GM12878 (cell line): ENCODE results near the gene TMEM150A. TPM values are rescaled to one million over a fixed set of nuclear protein-coding genes. Genes with fewer than 3 reads are reported as not detected.

ENCODE experiments used
- BMI1 ChIP-seq: fragments of 450-650 bp; IDR thresholded peaks from 2 replicates; pipeline ENCODE4 v1.6.1; 2016; ENCODE audit warnings: mild to moderate bottlenecking, moderate library complexity, borderline replicate concordance
- EGR1 ChIP-seq, 2 experiments: IDR thresholded peaks; 1 replicate in 1 of 2; 2 replicates in 1 of 2; pipeline ENCODE4 v1.6.1; 2011 to 2012; ENCODE audit warnings: low read depth in 2 of 2, low read length in 2 of 2, borderline replicate concordance in 1 of 2, mild to moderate bottlenecking in 1 of 2, moderate library complexity in 1 of 2
- ESRRA ChIP-seq: IDR thresholded peaks from 2 replicates; pipeline ENCODE4 v1.6.1; 2012; ENCODE audit warnings: mild to moderate bottlenecking, low read length, improper control_type of control experiment
- HDAC2 ChIP-seq: fragments of 200-600 bp; sonication (generic); IDR thresholded peaks from 2 replicates; pipeline ENCODE4 v1.6.1; 2017
- HDAC6 ChIP-seq: fragments of 200-600 bp; sonication (generic); IDR thresholded peaks from one replicate; pipeline ENCODE4 v1.8.0; 2017; ENCODE audit warnings: antibody characterized with exemption; ENCODE audit not compliant: unreplicated experiment
- IKZF1 ChIP-seq: fragments of 450-650 bp; conservative IDR thresholded peaks from 2 replicates; pipeline ENCODE4 v1.6.1; 2017; ENCODE audit warnings: antibody characterized with exemption, mild to moderate bottlenecking
- LARP7 ChIP-seq: fragments of 450-650 bp; IDR thresholded peaks from 2 replicates; pipeline ENCODE4 v1.6.1; 2017; ENCODE audit warnings: mild to moderate bottlenecking
- NFXL1 ChIP-seq: fragments of 450-650 bp; IDR thresholded peaks from 2 replicates; pipeline ENCODE4 v1.6.1; 2017; ENCODE audit warnings: antibody characterized with exemption, mild to moderate bottlenecking, borderline replicate concordance
- POLR2AphosphoS5 ChIP-seq: IDR thresholded peaks from 2 replicates; pipeline ENCODE4 v1.6.1; 2011; ENCODE audit warnings: mild to moderate bottlenecking, low read length, inconsistent platforms
- RFX5 ChIP-seq: IDR thresholded peaks from 2 replicates; pipeline ENCODE4 v1.6.1; 2011; ENCODE audit warnings: low read depth, low read length, improper control_type of control experiment
- SMARCA5 ChIP-seq: fragments of 450-650 bp; IDR thresholded peaks from 2 replicates; pipeline ENCODE4 v1.6.1; 2017; ENCODE audit warnings: mild to moderate bottlenecking
- SP1 ChIP-seq: IDR thresholded peaks from one replicate; pipeline ENCODE4 v1.6.1; 2011; ENCODE audit warnings: low read depth, low read length
- SPI1 ChIP-seq: IDR thresholded peaks from 2 replicates; pipeline ENCODE4 v1.6.1; 2011; ENCODE audit warnings: low read depth, mild to moderate bottlenecking, low read length, moderate library complexity, borderline replicate concordance; ENCODE audit not compliant: insufficient read depth
- SREBF1 ChIP-seq: IDR thresholded peaks from 2 replicates; pipeline ENCODE4 v1.6.1; 2012; ENCODE audit warnings: mild to moderate bottlenecking, low read length
- TAF1 ChIP-seq: IDR thresholded peaks from 2 replicates; pipeline ENCODE4 v1.6.1; 2011; ENCODE audit warnings: mild to moderate bottlenecking, low read depth, low read length, borderline replicate concordance
- TARDBP ChIP-seq: IDR thresholded peaks from 2 replicates; pipeline ENCODE4 v1.6.1; 2016; ENCODE audit warnings: borderline replicate concordance
- TCF12 ChIP-seq: IDR thresholded peaks from 2 replicates; pipeline ENCODE4 v1.6.1; 2011; ENCODE audit warnings: low read depth, mild to moderate bottlenecking, low read length
- TCF7 ChIP-seq: IDR thresholded peaks from 2 replicates; pipeline ENCODE4 v1.6.1; 2014; ENCODE audit warnings: antibody characterized with exemption, borderline replicate concordance
- YBX1 ChIP-seq: fragments of 450-650 bp; IDR thresholded peaks from 2 replicates; pipeline ENCODE4 v1.6.1; 2016; ENCODE audit warnings: antibody characterized with exemption
- YY1 ChIP-seq: IDR thresholded peaks from 2 replicates; pipeline ENCODE4 v1.6.1; 2011; ENCODE audit warnings: low read depth, mild to moderate bottlenecking, low read length
- polyA plus RNA-seq, 11 experiments: library from polyadenylated mRNA; depleted of rRNA in 4 of 11; unstranded in 6 of 11; stranded (reverse) in 5 of 11; fragments of >200 nt; fragmentation: Nextera tagmentation in 4 of 11; fragmentation: Illumina TruSeq in 1 of 11; extraction: Ambion mirVana in 4 of 11; extraction: Trizol in 1 of 11; gene quantifications; 1 replicate in 1 of 11; 2 replicates in 10 of 11; pipeline versions ENCODE4 v1.2.1 to v1.2.3, GENCODE V29; 2011 to 2016; ENCODE audit warnings: inconsistent platforms in 2 of 11, missing spikeins in 2 of 11, low read depth in 1 of 11
- total RNA-seq, 4 experiments: library from RNA; depleted of rRNA in 3 of 4; stranded (reverse); fragments of >200 nt in 3 of 4; fragmentation: Illumina TruSeq in 1 of 4; extraction: Trizol in 1 of 4; gene quantifications; 2 replicates each; pipeline versions ENCODE4 v1.2.1 to v1.2.3, GENCODE V29; 2013 to 2021
- TF ChIP-seq, protein P1 (sequence below): IDR thresholded peaks from 2 replicates; pipeline ENCODE4 v1.6.1; 2011; ENCODE audit warnings: low read depth, low read length, improper control_type of control experiment, borderline replicate concordance
- TF ChIP-seq, protein P2 (sequence below): fragments of 450-650 bp; formaldehyde crosslinking; IDR thresholded peaks from 2 replicates; pipeline ENCODE4 v1.4.0; 2022; ENCODE audit warnings: mild to moderate bottlenecking, moderate library complexity
- TF ChIP-seq, protein P3 (sequence below): fragments of 450-650 bp; IDR thresholded peaks from 2 replicates; pipeline ENCODE4 v1.6.1; 2017; ENCODE audit warnings: mild to moderate bottlenecking, moderate library complexity

Gene TMEM150A
- total and polyA plus RNA-seq, 10 of the 15 experiments (the other 5 are each of a cell fraction or from before 2014, with no cell fraction given) = 0.45 to 4.4 (median 2.6) TPM

DNA sequence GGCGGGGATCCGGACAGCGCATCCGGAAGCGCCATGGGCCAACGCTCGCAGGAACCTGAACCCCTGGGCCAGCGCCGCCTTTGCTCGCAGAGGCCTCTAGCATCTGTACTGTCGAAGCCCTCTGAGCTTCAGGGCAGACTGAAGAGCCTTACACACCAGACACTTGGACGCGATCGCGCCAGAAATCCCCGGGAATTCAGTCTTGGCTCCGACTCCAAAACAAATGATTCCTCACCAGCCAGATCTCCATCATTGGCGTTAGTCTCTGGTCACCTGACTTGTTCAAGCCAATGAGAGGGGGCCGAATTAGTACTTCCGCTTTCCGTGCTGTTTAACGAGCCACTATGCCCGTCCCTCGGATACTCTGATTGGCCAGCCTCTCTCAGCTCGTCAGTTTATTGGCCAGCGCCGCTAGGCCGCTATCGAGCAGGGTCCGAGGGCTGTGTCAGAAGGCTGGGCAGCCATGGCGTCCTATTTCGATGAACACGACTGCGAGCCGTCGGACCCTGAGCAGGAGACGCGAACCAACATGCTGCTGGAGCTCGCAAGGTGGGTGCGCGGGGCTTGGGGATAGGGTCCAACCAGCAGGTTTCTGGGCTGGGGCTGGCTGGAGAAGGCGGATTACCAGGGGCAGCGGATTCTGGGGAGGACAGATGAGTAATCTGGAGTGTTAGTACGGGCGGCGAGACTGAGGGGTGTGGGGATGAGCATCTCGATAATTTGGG is 7.0 kb downstream of the TMEM150A start, which contains the start of gene RNF181 (continued):
- TF ChIP-seq IKZF1 (peak; percentile 88), TARDBP (no peak), SREBF1 (no peak), TAF1 (peak; percentile 77; the same call in 1 of the 2 replicates), SMARCA5 (no peak), SPI1 (peak; percentile 61; the same call in 1 of the 2 replicates), POLR2AphosphoS5 (peak; percentile 94), YBX1 (no peak), ESRRA (no peak), YY1 (peak; percentile 95), HDAC6 (no peak), TCF7 (no peak), TCF12 (no peak), BMI1 (no peak), RFX5 (peak; percentile 87), NFXL1 (no peak), SP1 (peak; percentile 95), EGR1 (IDR thresholded peaks at IDR 0.05; ENCODE audit: borderline replicate concordance in 1 of 2, low read depth in 2 of 2, low read length in 2 of 2) (no peak), LARP7 (peak; percentile 42; the same call in 1 of the 2 replicates), HDAC2 (no peak)
- TF ChIP-seq, protein P1, sequence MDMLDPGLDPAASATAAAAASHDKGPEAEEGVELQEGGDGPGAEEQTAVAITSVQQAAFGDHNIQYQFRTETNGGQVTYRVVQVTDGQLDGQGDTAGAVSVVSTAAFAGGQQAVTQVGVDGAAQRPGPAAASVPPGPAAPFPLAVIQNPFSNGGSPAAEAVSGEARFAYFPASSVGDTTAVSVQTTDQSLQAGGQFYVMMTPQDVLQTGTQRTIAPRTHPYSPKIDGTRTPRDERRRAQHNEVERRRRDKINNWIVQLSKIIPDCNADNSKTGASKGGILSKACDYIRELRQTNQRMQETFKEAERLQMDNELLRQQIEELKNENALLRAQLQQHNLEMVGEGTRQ = peak; percentile 80
- TF ChIP-seq, protein P2, sequence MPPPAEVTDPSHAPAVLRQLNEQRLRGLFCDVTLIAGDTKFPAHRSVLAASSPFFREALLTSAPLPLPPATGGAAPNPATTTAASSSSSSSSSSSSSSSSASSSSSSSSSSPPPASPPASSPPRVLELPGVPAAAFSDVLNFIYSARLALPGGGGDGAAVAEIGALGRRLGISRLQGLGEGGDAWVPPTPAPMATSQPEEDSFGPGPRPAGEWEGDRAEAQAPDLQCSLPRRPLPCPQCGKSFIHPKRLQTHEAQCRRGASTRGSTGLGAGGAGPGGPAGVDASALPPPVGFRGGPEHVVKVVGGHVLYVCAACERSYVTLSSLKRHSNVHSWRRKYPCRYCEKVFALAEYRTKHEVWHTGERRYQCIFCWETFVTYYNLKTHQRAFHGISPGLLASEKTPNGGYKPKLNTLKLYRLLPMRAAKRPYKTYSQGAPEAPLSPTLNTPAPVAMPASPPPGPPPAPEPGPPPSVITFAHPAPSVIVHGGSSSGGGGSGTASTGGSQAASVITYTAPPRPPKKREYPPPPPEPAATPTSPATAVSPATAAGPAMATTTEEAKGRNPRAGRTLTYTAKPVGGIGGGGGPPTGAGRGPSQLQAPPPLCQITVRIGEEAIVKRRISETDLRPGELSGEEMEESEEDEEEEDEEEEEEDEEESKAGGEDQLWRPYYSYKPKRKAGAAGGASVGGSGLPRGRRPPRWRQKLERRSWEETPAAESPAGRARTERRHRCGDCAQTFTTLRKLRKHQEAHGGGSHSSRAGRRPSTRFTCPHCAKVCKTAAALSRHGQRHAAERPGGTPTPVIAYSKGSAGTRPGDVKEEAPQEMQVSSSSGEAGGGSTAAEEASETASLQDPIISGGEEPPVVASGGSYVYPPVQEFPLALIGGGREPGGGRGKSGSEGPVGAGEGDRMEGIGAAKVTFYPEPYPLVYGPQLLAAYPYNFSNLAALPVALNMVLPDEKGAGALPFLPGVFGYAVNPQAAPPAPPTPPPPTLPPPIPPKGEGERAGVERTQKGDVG (CRISPR knock-in tag) = no peak
- TF ChIP-seq, protein P3, sequence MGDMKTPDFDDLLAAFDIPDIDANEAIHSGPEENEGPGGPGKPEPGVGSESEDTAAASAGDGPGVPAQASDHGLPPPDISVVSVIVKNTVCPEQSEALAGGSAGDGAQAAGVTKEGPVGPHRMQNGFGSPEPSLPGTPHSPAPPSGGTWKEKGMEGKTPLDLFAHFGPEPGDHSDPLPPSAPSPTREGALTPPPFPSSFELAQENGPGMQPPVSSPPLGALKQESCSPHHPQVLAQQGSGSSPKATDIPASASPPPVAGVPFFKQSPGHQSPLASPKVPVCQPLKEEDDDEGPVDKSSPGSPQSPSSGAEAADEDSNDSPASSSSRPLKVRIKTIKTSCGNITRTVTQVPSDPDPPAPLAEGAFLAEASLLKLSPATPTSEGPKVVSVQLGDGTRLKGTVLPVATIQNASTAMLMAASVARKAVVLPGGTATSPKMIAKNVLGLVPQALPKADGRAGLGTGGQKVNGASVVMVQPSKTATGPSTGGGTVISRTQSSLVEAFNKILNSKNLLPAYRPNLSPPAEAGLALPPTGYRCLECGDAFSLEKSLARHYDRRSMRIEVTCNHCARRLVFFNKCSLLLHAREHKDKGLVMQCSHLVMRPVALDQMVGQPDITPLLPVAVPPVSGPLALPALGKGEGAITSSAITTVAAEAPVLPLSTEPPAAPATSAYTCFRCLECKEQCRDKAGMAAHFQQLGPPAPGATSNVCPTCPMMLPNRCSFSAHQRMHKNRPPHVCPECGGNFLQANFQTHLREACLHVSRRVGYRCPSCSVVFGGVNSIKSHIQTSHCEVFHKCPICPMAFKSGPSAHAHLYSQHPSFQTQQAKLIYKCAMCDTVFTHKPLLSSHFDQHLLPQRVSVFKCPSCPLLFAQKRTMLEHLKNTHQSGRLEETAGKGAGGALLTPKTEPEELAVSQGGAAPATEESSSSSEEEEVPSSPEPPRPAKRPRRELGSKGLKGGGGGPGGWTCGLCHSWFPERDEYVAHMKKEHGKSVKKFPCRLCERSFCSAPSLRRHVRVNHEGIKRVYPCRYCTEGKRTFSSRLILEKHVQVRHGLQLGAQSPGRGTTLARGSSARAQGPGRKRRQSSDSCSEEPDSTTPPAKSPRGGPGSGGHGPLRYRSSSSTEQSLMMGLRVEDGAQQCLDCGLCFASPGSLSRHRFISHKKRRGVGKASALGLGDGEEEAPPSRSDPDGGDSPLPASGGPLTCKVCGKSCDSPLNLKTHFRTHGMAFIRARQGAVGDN = peak; percentile 25; the same call in 1 of the 2 replicates
